ENCODE data around the gene PRSS12.
"Not testable (repeated sequence)": the region's sequence is repeated elsewhere in the genome, so short reads cannot be mapped to it uniquely, and the experiment has no call there.

The PRSS12 gene

GRCh38 chr4:118276580-118276979, 76.2 kb downstream of the PRSS12 start:
- no peak for DNase-seq (ENCODE audit: low read depth in 2 of 2)

GRCh38 chr4:118273642-118274041, 79.2 kb downstream of the PRSS12 start:
- DNase-seq (ENCODE audit: low read depth in 2 of 2): no peak

DNA sequence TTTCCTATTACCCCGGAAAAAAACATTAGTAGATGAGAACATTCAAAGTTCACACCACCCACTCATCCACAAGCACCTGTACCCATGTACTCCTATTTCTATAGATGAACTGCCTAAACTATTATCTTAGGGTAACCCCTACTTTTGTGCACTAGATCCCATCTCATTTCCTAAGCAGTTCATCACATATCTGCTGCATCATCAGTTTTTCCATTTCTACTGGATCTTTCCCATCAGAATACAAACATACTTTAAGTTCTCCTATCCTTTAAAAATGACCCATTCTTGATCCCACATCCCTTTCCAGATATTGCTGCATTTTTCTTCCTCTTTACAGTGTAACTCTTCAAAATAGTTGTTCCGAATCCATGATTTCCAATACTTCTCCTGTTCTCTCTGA, 81.0 kb downstream of the PRSS12 start:
- no peak for DNase-seq (ENCODE audit: low read depth in 2 of 2)

- DNase-seq (ENCODE audit: low read depth in 2 of 2): no peak
Observed at GRCh38 chr4:118270492-118270891, 82.3 kb downstream of the PRSS12 start.

DNA sequence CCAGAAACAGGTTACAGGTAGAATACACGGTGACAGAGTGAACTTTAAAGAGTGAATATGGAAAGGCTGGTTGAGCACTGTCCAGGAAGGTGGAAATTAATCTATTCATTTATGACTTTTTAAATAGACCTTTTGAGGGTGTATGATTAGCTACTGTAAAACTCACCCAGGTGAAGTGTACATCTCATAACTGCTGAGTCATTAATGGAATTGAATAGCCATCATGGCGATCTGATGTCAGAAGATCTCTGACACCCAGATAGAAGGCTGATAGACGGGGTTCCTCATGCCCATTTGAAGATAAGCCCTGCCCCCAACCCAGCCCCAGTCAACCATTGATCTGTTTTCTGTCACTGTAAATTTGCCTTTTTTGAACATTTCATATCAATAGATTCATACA, 84.0 kb downstream of the PRSS12 start:
- no peak for DNase-seq (ENCODE audit: low read depth in 2 of 2)

GRCh38 chr4:118266145-118266496, 86.7 kb downstream of the PRSS12 start:
- not testable (repeated sequence) for DNase-seq (ENCODE audit: low read depth in 2 of 2)

- no peak for DNase-seq (ENCODE audit: low read depth in 2 of 2)
Observed at GRCh38 chr4:118265312-118266144, 87.3 kb downstream of the PRSS12 start.

- no peak for DNase-seq (ENCODE audit: low read depth in 2 of 2)
Observed at GRCh38 chr4:118264096-118264495, 88.7 kb downstream of the PRSS12 start.

- no peak for DNase-seq (ENCODE audit: low read depth in 2 of 2)
Observed at GRCh38 chr4:118260309-118260708, 92.5 kb downstream of the PRSS12 start.

DNA sequence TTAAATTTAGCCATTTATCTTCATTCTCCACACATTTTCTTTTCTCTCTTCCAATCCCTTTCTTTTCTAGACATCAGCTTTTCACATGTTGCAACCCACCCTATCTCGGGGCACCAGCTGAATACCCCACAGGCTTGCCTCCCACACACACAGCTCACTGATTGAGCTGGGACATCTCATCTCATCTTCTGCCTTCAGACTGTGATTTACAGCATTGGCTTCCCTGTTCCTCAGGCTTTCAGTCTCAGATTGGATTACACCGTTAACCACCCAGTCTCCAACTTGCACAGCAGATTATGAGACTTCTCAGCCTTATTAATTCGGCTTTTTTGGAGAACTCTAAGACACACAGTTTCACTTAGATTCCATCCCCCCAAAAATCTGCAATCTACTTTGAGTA, 93.7 kb downstream of the PRSS12 start:
- no peak for DNase-seq (ENCODE audit: low read depth in 2 of 2)

DNA sequence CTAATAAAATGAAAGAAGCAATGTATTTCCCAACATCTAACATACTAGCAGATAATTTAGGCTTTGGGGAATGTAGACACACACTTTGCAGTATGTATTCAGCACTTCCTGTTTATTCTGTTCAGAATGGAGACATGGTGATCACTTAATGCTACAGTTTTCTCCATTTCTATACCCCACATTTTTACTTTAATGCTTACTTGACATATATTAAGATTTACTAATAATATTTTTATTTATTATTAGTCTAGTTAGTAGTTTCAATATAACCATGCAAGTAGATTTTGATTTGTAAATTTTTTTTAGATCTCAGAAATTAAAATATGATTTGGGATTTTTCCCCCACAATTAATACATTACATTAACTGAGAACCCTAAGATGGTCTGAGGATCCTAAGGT, 98.4 kb downstream of the PRSS12 start:
- no peak for DNase-seq (ENCODE audit: low read depth in 2 of 2)

- DNase-seq (ENCODE audit: low read depth in 2 of 2): no peak
Observed at GRCh38 chr4:118249890-118250289, 102.9 kb downstream of the PRSS12 start.

DNA sequence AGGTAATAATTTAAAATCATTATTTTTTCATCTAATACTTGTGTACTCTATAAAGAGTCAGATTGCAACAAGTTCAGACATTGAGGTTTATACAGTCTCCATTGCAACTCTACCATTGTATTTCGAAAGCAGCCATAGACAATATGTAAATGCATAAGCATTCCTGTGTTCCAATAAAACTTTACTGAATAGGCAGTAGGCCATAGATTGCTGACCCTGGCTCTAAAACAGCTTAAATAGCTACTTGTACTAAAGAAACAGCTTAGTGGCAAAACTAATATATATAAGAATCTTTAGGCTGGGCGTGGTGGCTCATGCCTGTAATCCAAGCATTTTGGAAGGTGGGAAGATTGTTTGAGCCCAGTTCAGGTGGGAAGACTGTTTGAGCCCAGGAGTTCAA, 115.3 kb downstream of the PRSS12 start:
- DNase-seq (ENCODE audit: low read depth in 2 of 2): no peak

GRCh38 chr4:118235566-118236120, 117.2 kb downstream of the PRSS12 start:
- no peak for DNase-seq (ENCODE audit: low read depth in 2 of 2)

Measured in activated CD8-positive, alpha-beta memory T cell treated with anti-CD3 and anti-CD28 coated beads for 4 hours (primary cell).